Ovary (tissue), 9 donors: ENCODE measurements around the gene MRNIP. TPM values are rescaled to one million over a fixed set of nuclear protein-coding genes. Genes with fewer than 3 reads are reported as not detected.

Source experiments
- DNase-seq, 5 donors: peaks; one replicate each; pipeline ENCODE4 v3.0.0-alpha.2; 2019 to 2020
- H3K27ac ChIP-seq, 2 donors: fragments of 200-600 bp; one replicate each; pipeline versions ENCODE4 v1.5.1 to v1.8.0; 2019 to 2022
- H3K27me3 ChIP-seq: fragments of 200-600 bp; one replicate; pipeline ENCODE4 v1.8.0; 2022
- H3K36me3 ChIP-seq: fragments of 200-600 bp; sonication (generic); one replicate; pipeline ENCODE4 v1.5.1; 2019
- H3K4me1 ChIP-seq: one replicate; pipeline ENCODE4 v1.8.1; 2013; ENCODE audit warnings: mild to moderate bottlenecking, moderate library complexity; ENCODE audit not compliant: insufficient read depth
- H3K4me3 ChIP-seq: fragments of 200-600 bp; sonication (generic); one replicate; pipeline ENCODE4 v1.5.1; 2017
- H3K9me3 ChIP-seq, 2 donors: fragments of 200-600 bp in 1 of 2; sonication (generic) in 1 of 2; one replicate each; pipeline versions ENCODE4 v1.5.1 to v1.8.1; 2013 to 2019; ENCODE audit warnings: mild to moderate bottlenecking in 1 of 2, moderate library complexity in 1 of 2
- EP300 ChIP-seq: sonication (generic); formaldehyde crosslinking; IDR thresholded peaks from one replicate; pipeline ENCODE4 v1.6.1; 2017; ENCODE audit warnings: antibody characterized with exemption
- POLR2A ChIP-seq: fragments of 450-650 bp; IDR thresholded peaks from one replicate; pipeline ENCODE4 v1.6.1; 2017; ENCODE audit warnings: antibody characterized with exemption, mild to moderate bottlenecking, moderate library complexity
- WGBS, 3 donors: extraction: QIAGEN DNeasy Blood & Tissue Kit in 1 of 3; methylation state at CpG; one replicate each; pipeline versions ENCODE4 v1.1.5 to v1.1.7; 2013 to 2017; 5-methylcytosine and 5-hydroxymethylcytosine counted together
- intact Hi-C, 4 donors: fragments of 100-400 bp; cut with DNase I; formaldehyde crosslinking; loops; one replicate each; pipeline versions ENCODE4 v1.11.0 to v1.15.1; 2022 to 2023
- polyA plus RNA-seq, 2 donors: library from polyadenylated mRNA; stranded (reverse); fragments of 200-250 nt in 1 of 2; fragments of 350-450 nt in 1 of 2; fragmentation: Illumina TruSeq in 1 of 2; extraction: RNeasy Lipid Tissue Mini Kit (QIAGEN cat#74804) in 1 of 2; gene quantifications; one replicate each; pipeline ENCODE4 v1.2.3, GENCODE V29; 2013 to 2014
- total RNA-seq, 7 donors: library from RNA; depleted of rRNA in 2 of 7; stranded (reverse); fragments of >200 nt in 2 of 7; fragmentation: NEBNext Ultra II Directional in 3 of 7; extraction: Animal tissue kit (Norgen Biotek cat#: 25700) in 3 of 7; gene quantifications; one replicate each; pipeline versions ENCODE4 v1.1.0 to v1.2.4, GENCODE V29; 2016 to 2023
- TF ChIP-seq, protein P1 (sequence below), 3 donors: fragments of 450-650 bp in 2 of 3; fragments of 200-600 bp in 1 of 3; IDR thresholded peaks; one replicate each; pipeline versions ENCODE4 v1.5.1 to v1.8.0; 2016 to 2022; ENCODE audit warnings: antibody characterized with exemption in 3 of 3, mild to moderate bottlenecking in 1 of 3
- donor health status: DM: no; HTN: no; CAD: no; lungs with moderate emphysema.
- donor health status: DM: no; HTN: no; CAD: no.
- donor health status: Bipolar disorder and iron deficiency.
- donor health status: DM: yes; HTN: yes; CAD: no.
- donor health status: DM: no; HTN: no; CAD: no.
- donor health status: DM: yes; HTN: yes; CAD: no.

Gene MRNIP
- total and polyA plus RNA-seq, 9 donors = 26.9 to 61.1 (median 50.3) TPM

DNA sequence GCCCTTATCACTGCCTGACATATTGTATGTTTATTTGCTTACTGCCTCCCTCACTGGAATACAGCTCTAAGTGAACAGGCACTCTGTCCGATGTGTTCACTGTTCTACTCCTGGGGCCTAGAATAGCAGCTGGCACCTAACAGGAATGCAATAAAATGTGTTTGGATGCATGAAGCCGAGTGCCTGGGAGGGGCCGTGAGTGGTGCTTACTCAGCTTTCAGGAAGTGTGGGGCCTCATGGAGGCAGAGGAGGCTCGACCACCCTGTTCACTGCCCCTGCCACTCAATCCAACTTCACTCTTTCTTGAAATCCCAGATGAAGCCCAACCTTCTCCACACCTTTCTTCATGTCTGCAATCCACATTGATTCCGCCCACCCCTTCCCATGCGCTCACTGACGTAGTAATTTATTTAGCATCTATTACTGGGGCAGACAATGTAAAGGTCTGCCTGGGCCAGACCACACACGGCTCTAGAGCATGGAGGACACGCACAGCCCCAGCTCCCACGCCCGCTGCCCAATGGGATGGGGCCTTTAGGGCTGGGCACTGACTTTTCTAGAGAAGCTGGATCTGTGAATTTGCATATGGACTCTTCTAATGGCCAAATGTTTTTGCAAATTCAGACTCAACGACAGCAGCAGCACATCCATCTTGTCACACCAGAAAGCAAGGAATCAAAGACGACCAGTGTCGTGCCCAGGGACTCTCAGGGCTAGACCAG, 27.7 kb upstream of the MRNIP start:
- no peaks in the 10 kb centered on the region for H3K4me1 ChIP-seq
- intact Hi-C loops = no loop called here
- no peaks in the 10 kb centered on the region for H3K36me3 ChIP-seq
- no peak for TF ChIP-seq EP300
- TF ChIP-seq, protein P1, sequence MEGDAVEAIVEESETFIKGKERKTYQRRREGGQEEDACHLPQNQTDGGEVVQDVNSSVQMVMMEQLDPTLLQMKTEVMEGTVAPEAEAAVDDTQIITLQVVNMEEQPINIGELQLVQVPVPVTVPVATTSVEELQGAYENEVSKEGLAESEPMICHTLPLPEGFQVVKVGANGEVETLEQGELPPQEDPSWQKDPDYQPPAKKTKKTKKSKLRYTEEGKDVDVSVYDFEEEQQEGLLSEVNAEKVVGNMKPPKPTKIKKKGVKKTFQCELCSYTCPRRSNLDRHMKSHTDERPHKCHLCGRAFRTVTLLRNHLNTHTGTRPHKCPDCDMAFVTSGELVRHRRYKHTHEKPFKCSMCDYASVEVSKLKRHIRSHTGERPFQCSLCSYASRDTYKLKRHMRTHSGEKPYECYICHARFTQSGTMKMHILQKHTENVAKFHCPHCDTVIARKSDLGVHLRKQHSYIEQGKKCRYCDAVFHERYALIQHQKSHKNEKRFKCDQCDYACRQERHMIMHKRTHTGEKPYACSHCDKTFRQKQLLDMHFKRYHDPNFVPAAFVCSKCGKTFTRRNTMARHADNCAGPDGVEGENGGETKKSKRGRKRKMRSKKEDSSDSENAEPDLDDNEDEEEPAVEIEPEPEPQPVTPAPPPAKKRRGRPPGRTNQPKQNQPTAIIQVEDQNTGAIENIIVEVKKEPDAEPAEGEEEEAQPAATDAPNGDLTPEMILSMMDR (IDR thresholded peaks at IDR 0.05) = no peak
- no peak for TF ChIP-seq POLR2A
- H3K9me3 ChIP-seq = peaks cover 0 to 3% of the 10 kb centered on the region in 2 donors
- no peaks in the 10 kb centered on the region for H3K27me3 ChIP-seq
- DNase-seq = no peak
- H3K27ac ChIP-seq = no peak overlapping the region
- no peak overlapping the region for H3K4me3 ChIP-seq
- WGBS, 3 donors = 84 to 89% (median 87%) methylated on average over 14 of the region's 14 CpGs

DNA sequence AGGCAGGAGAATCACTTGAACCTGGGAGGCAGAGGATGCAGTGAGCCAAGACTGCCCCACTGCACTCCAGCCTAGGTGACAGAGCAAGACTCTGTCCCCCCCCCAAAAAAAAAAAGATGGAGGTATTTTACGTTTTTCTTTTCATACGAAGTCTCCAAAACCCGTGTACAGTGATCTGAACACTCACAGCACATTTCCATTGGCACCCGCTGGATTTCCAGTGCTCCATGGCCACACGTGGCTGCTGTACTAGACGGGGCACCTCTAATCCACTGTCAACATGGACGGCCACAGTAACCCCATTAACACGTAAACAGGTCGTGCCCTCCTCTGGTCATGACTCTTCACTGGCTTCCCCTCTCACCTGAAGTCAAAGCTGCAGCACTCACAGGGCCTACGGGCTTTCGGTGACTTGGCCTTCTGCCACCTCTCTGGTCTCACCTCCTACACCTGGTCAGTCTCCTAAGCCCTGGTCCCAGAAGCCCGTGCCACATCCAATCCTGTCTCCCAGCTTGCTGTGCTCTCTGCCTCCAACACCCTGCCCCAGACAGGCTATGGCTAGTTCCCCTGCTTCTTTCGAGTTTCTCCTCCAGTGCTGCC, 27.0 kb upstream of the MRNIP start:
- intact Hi-C loops = no loop called here
- no peaks in the 10 kb centered on the region for H3K36me3 ChIP-seq
- 94 to 97% (median 96%) methylated on average over 13 of the region's 13 CpGs for WGBS, 3 donors
- no peak overlapping the region for H3K27ac ChIP-seq
- TF ChIP-seq, protein P1 (IDR thresholded peaks at IDR 0.05) = no peak
- peaks cover 0 to 3% of the 10 kb centered on the region in 2 donors for H3K9me3 ChIP-seq
- DNase-seq = no peak
- no peak overlapping the region for H3K4me3 ChIP-seq
- no peaks in the 10 kb centered on the region for H3K4me1 ChIP-seq
- H3K27me3 ChIP-seq = no peaks in the 10 kb centered on the region

DNA sequence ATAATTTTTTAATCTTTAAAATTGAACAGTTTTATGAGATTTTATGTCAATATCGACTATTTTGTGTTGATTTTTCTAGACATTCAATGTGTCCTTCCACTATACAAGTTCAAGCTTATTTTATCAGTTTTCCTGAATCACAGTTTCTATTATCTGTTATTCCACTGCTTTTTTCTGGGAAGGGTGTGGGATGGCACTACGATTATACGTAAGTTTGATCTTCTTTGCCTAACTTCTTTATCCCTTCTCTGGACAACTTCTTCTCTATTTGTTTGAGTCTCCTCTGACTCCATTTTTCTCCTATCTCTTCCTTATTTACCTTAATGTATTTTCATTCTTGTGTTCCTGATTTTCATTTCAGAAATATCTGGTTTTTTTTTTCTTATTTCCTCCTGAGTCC, 24.5 kb upstream of the MRNIP start:
- Histone ChIP-seq H3K27me3 (no peaks in the 10 kb centered on the region), H3K27ac (no peak overlapping the region), H3K4me3 (no peak overlapping the region), H3K9me3 (peaks cover 0 to 3% of the 10 kb centered on the region in 2 donors), H3K4me1 (no peaks in the 10 kb centered on the region), H3K36me3 (no peaks in the 10 kb centered on the region)
- intact Hi-C loops = no loop called here
- TF ChIP-seq EP300 (no peak), POLR2A (no peak)
- TF ChIP-seq, protein P1 (IDR thresholded peaks at IDR 0.05) = no peak
- no peak for DNase-seq
- WGBS, 3 donors = 97 to 98% (median 97%) methylated on average over 3 of the region's 3 CpGs

DNA sequence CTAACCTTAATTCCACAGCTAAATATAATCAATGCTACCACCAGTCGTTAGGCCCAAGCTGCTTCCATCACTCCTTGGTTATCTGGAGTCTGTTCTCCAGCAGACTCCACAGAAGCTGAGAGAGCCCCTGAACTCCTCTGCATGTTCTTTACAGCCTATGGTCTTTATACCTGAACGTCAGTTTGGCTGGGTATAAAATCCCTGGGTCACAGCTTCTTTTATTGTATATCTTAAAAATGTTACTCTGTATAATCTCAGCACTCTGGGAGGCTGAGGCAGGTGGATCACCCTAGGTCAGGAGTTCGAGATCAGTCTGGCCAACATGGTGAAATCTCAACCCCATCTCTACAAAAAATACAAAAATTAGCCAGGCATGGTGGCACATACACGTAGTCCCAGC, 23.7 kb upstream of the MRNIP start:
- Histone ChIP-seq H3K9me3 (peaks cover 0 to 3% of the 10 kb centered on the region in 2 donors), H3K36me3 (no peaks in the 10 kb centered on the region), H3K27ac (no peak overlapping the region), H3K4me1 (no peaks in the 10 kb centered on the region), H3K27me3 (no peaks in the 10 kb centered on the region), H3K4me3 (no peak overlapping the region)
- no peak for DNase-seq
- TF ChIP-seq POLR2A (no peak), EP300 (no peak)
- TF ChIP-seq, protein P1 (IDR thresholded peaks at IDR 0.05) = no peak
- intact Hi-C loops = no loop called here
- 74 to 91% (median 90%) methylated on average over 4 of the region's 4 CpGs for WGBS, 3 donors
